Measurements from ENCODE around the gene PSIP1. TPM values are rescaled to one million over a fixed set of nuclear protein-coding genes. Genes with fewer than 3 reads are reported as not detected.

Gene PSIP1
- total and polyA plus RNA-seq, 9 of the 15 experiments (the other 6 are each of a cell fraction or from before 2014, with no cell fraction given) = 18.8 to 119 (median 59.9) TPM

DNA sequence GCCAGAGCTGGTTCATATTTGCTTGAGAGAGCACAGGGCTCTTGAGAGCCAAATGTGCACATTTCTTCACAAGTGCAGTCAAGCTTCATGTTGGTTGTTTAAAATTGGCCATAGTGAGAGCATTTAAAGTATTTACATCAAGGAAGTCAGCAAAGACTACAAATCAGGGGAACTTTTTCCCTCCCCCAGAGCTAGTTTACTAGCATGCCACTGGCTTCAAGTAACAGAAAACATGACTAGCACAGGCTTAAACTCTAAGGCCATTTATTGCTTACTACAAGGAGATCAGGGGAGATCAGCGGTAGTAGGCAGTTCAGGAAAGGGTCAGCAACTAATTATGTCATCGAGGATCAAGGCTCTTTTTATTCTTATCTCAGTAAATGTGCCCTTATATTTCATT, 31.1 kb upstream of the PSIP1 start:
- WGBS (ENCODE audit: insufficient coverage, low coverage, missing lambda C conversion rate) = 0% methylated on average over 2 of the region's 2 CpGs
- intact Hi-C loops (cut with micrococcal nuclease) = no loop called here
- H3K4me1 ChIP-seq (replicated peaks in 1 of 2; ENCODE audit: control insufficient read depth in 2 of 2, insufficient read depth in 2 of 2, low read length in 2 of 2) = no peaks in the 10 kb centered on the region
- no peaks in the 10 kb centered on the region for H3K79me2 ChIP-seq (ENCODE audit: control insufficient read depth, insufficient read depth, low read length)
- H4K20me1 ChIP-seq (replicated peaks; ENCODE audit: control insufficient read depth, insufficient read depth, low read length) = no peaks in the 10 kb centered on the region
- no TSS peak for BruUV-seq (replicated peaks)
- H3K9ac ChIP-seq (ENCODE audit: insufficient read depth in 1 of 2, low read depth in 2 of 2, low read length in 2 of 2) = no peak overlapping the region
- POLR2A ChIA-PET = no interaction called here
- ATAC-seq = no peak
- no peaks in the 10 kb centered on the region for H3K9me3 ChIP-seq (replicated peaks; ENCODE audit: control insufficient read depth, insufficient read depth, low read depth, low read length)
- in situ Hi-C loops (cut with MboI) = no loop called here
- H3K4me2 ChIP-seq (ENCODE audit: insufficient read depth, low read length) = no peak overlapping the region
- no peak for TF ChIP-seq KAT8 (IDR thresholded peaks at IDR 0.05; ENCODE audit: low read depth)
- no peak for TF ChIP-seq SIN3A (IDR thresholded peaks at IDR 0.05; ENCODE audit: borderline replicate concordance in 2 of 2, control insufficient read depth in 1 of 2, low read depth in 2 of 2, low read length in 2 of 2)
- TF ChIP-seq PTTG1 (tag; IDR thresholded peaks at IDR 0.05; ENCODE audit: low read depth) = no peak
- no peak for TF ChIP-seq RFX5 (IDR thresholded peaks at IDR 0.05; ENCODE audit: low read depth, low read length)
- TF ChIP-seq POLR2A (conservative IDR thresholded peaks at IDR 0.05) = no peak
- TF ChIP-seq GATA2 (CRISPR knock-in tag; IDR thresholded peaks at IDR 0.05) = no peak
- no peak for TF ChIP-seq STAT5A (IDR thresholded peaks at IDR 0.05; ENCODE audit: borderline replicate concordance, low read length)
- TF ChIP-seq, protein P1, sequence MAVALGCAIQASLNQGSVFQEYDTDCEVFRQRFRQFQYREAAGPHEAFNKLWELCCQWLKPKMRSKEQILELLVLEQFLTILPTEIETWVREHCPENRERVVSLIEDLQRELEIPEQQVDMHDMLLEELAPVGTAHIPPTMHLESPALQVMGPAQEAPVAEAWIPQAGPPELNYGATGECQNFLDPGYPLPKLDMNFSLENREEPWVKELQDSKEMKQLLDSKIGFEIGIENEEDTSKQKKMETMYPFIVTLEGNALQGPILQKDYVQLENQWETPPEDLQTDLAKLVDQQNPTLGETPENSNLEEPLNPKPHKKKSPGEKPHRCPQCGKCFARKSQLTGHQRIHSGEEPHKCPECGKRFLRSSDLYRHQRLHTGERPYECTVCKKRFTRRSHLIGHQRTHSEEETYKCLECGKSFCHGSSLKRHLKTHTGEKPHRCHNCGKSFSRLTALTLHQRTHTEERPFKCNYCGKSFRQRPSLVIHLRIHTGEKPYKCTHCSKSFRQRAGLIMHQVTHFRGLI (CRISPR knock-in tag; IDR thresholded peaks at IDR 0.05) = no peak
- no peak for TF ChIP-seq NUFIP1 (IDR thresholded peaks at IDR 0.05; ENCODE audit: partially characterized antibody)
- no peak for TF ChIP-seq GTF2A2 (tag; IDR thresholded peaks at IDR 0.05)
- TF ChIP-seq ZC3H11A (IDR thresholded peaks at IDR 0.05; ENCODE audit: low read depth, low read length) = no peak
- no peak for TF ChIP-seq TSC22D4 (tag; IDR thresholded peaks at IDR 0.05)
- TF ChIP-seq CEBPB (tag; IDR thresholded peaks at IDR 0.05) = no peak
- no peak for TF ChIP-seq BCLAF1 (IDR thresholded peaks at IDR 0.05; ENCODE audit: borderline replicate concordance in 1 of 2, control insufficient read depth in 1 of 2, low read depth in 2 of 2, low read length in 1 of 2)
- CTCF ChIA-PET (ENCODE audit: low intra/inter-chr PET ratio) = no interaction called here
- no peak for FAIRE-seq
- H3K27ac ChIP-seq (ENCODE audit: extremely low read depth, low read depth, low read length) = no peak overlapping the region
- H3K27me3 ChIP-seq (ENCODE audit: control insufficient read depth in 2 of 2, insufficient read depth in 2 of 2, low read length in 2 of 2) = peaks cover 0 to 5% of the 10 kb centered on the region in 2 experiments; a peak in 2 of 5 replicates
- no peak overlapping the region for H2AFZ ChIP-seq (ENCODE audit: low read depth, low read length)
- DNase-seq (ENCODE audit: extremely low read depth in 1 of 4, low spot score in 3 of 4) = no peak
- no peaks in the 10 kb centered on the region for H3K9me1 ChIP-seq (ENCODE audit: control insufficient read depth, insufficient read depth, low read length)
- H3K36me3 ChIP-seq (ENCODE audit: control insufficient read depth, insufficient read depth, low read length) = no peaks in the 10 kb centered on the region
- no peak overlapping the region for H3K4me3 ChIP-seq

All from K562 (cell line).